Bronchus fibroblast of lung (primary cell): ENCODE results near the gene PTGES2. TPM values are rescaled to one million over a fixed set of nuclear protein-coding genes. Genes with fewer than 3 reads are reported as not detected.

ENCODE experiments used
- total RNA-seq: library from RNA; depleted of rRNA; stranded (reverse); fragments of >200 nt; gene quantifications from 2 replicates; pipeline ENCODE4 v1.2.3, GENCODE V29; 2015

PTGES2 gene
- 63.5 and 70.3 TPM in 2 replicates for total RNA-seq

GRCh38 chr9:128127568-128127989, at the start of gene PTGES2:
Gene PTGES2 (minus strand): TSS chr9:128127729. CDS start chr9:128127717, 12 bp downstream.

GRCh38 chr9:128159784-128160602, 32.5 kb upstream of the PTGES2 start, which contains the start of gene BBLN:
Gene BBLN (plus strand): TSS chr9:128160265. CDS start chr9:128160408, 143 bp downstream.

GRCh38 chr9:128149001-128149701, 21.6 kb upstream of the PTGES2 start, which contains the start of gene LCN2:
Gene LCN2 (plus strand): TSS chr9:128149453. CDS start chr9:128149526, 73 bp downstream.

Other genes with a start within 250 kb of the PTGES2 start
- 45.4 and 49.1 TPM in 2 replicates for gene ST6GALNAC6, start 228.1 kb downstream of the PTGES2 start, total RNA-seq
- 32.6 and 41.0 TPM in 2 replicates for gene ST6GALNAC4, start 210.7 kb downstream of the PTGES2 start, total RNA-seq
- 2.1 and 4.0 TPM in 2 replicates for gene PIP5KL1, start 197.0 kb downstream of the PTGES2 start, total RNA-seq
- 30.9 and 38.5 TPM in 2 replicates for gene DPM2, start 189.9 kb downstream of the PTGES2 start, total RNA-seq
- gene EEIG1, start 146.7 kb downstream of the PTGES2 start, total RNA-seq, result 3.0 and 4.2 TPM in 2 replicates
- gene NAIF1, start 60.4 kb downstream of the PTGES2 start, total RNA-seq, result 9.2 and 10.3 TPM in 2 replicates
- gene SLC25A25, start 59.5 kb downstream of the PTGES2 start, total RNA-seq, result 11.1 and 11.4 TPM in 2 replicates
- not detected in 2 replicates for gene LCN2, start 21.7 kb upstream of the PTGES2 start, total RNA-seq
- 188 and 202 TPM in 2 replicates for gene BBLN, start 32.5 kb upstream of the PTGES2 start, total RNA-seq
- gene CIZ1, start 63.8 kb upstream of the PTGES2 start, total RNA-seq, result 60.9 and 68.8 TPM in 2 replicates
- gene DNM1, start 75.7 kb upstream of the PTGES2 start, total RNA-seq, result 4.5 and 5.7 TPM in 2 replicates
- gene GOLGA2, start 148.3 kb upstream of the PTGES2 start, total RNA-seq, result 90.8 and 91.0 TPM in 2 replicates
- gene SWI5, start 148.5 kb upstream of the PTGES2 start, total RNA-seq, result 44.6 and 49.2 TPM in 2 replicates
- gene TRUB2, start 194.7 kb upstream of the PTGES2 start, total RNA-seq, result 11.1 and 15.5 TPM in 2 replicates
- 48.3 and 53.5 TPM in 2 replicates for gene COQ4, start 195.1 kb upstream of the PTGES2 start, total RNA-seq
- gene SLC27A4, start 212.8 kb upstream of the PTGES2 start, total RNA-seq, result 20.7 and 21.1 TPM in 2 replicates
- gene URM1, start 243.6 kb upstream of the PTGES2 start, total RNA-seq, result 43.3 and 45.6 TPM in 2 replicates